C4-2B (cell line): ENCODE data around the gene IQSEC1.

Experiments
- ZFX ChIP-seq: fragments of 450-650 bp; IDR thresholded peaks from 2 replicates; pipeline ENCODE4 v1.6.1; 2017
- TF ChIP-seq, protein P1 (sequence below): fragments of 450-650 bp; conservative IDR thresholded peaks from 2 replicates; pipeline ENCODE4 v1.5.1; 2017; ENCODE audit warnings: mild to moderate bottlenecking

DNA sequence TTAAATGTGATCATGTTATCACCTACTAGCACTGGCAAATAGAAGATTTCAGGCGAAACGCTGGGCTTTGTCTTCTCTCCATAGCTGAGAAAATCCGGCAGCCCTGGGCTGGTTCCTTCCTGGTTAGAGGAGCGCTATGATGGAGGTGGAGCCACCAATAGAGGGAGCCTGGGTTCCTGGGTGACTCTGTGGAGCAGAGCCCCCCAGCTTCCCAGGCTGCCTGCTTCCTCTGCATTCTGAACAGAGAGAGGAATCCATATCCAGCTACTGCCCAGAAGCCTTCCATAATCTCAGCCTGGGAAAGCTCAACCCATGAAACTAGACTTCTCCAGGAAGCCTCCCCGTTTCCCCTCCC lies 32.6 kb upstream of the IQSEC1 start:
- TF ChIP-seq, protein P1, sequence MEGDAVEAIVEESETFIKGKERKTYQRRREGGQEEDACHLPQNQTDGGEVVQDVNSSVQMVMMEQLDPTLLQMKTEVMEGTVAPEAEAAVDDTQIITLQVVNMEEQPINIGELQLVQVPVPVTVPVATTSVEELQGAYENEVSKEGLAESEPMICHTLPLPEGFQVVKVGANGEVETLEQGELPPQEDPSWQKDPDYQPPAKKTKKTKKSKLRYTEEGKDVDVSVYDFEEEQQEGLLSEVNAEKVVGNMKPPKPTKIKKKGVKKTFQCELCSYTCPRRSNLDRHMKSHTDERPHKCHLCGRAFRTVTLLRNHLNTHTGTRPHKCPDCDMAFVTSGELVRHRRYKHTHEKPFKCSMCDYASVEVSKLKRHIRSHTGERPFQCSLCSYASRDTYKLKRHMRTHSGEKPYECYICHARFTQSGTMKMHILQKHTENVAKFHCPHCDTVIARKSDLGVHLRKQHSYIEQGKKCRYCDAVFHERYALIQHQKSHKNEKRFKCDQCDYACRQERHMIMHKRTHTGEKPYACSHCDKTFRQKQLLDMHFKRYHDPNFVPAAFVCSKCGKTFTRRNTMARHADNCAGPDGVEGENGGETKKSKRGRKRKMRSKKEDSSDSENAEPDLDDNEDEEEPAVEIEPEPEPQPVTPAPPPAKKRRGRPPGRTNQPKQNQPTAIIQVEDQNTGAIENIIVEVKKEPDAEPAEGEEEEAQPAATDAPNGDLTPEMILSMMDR: no peak; the same call in 1 of the 2 replicates
- no peak for TF ChIP-seq ZFX
